ENCODE data around the gene UNC5A.
A peak's percentile ranks its signal among the peaks of the same experiment; 100 is the strongest.

Gene UNC5A

GRCh38 chr5:176802116-176802784 is 8.1 kb upstream of the UNC5A start:
- DNase-seq = no peak

DNA sequence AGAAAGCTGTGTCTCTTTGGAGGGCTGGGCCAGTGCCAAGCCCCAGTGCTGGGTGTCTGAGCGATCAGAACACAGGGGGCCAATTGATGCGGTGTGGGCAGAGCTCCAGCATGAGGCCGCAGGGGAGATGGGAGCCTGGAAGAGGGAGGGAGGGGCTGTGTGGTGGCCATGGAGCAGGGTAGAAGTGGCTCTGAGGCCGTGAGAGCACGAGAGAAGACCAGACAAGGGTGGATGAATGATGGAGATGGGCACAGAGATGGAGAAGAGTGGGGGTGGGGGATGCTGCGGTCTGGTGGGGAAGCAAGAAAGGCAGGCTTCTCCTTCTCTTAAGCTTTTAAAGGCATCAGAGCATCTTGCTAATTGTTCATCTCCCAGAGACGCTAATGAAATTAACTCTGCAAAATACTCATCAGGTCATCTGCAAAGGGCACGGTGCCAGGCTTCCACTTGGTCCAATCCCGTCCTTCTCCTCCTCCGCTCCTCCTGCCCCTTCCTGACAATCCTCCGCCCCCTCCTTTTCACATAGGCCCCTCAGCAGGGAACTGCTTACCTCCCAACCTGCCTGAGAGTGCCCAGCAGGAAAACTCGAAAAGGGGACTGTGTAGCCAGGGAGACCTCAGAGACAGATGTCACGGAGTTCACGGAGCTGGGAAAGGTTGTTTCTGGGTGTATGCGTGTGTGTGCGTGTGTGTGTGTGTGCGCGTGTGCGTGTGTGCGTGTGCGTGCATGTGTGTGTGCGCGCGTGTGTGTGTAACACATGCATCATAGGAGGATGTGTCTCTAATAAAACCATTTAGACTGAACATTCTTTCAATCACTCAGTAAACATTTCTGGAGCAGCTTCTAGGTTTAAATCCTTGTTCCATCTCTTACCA is 7.1 kb upstream of the UNC5A start:
- DNase-seq = no peak

DNA sequence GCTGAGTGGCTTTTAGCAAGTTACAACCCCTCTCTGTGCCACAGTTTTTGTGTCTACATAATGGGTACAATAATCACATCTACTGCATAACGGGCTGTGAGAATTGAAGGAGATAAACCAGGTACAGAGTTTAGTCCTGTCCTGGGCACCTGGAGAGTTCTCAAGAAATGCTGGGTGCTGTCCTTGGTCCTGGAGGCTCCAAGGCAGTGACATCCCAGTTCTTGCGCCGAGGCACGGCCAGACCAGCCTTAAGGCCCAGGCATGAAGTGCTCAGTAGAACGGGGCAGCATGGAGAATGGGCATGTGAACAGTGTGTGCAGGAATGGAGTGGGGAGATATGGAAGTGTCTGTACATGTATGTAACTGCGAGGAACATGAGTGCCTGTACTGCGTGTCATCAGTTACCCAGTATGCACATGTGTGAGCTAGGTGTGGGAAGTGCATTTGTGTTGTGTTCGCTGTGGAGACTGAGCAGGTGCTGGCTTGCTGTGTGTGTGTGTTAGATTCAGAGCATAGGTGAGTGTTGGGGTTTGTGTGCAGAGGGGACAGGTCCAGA is 6.3 kb upstream of the UNC5A start:
- DNase-seq = peak; percentile 14

DNA sequence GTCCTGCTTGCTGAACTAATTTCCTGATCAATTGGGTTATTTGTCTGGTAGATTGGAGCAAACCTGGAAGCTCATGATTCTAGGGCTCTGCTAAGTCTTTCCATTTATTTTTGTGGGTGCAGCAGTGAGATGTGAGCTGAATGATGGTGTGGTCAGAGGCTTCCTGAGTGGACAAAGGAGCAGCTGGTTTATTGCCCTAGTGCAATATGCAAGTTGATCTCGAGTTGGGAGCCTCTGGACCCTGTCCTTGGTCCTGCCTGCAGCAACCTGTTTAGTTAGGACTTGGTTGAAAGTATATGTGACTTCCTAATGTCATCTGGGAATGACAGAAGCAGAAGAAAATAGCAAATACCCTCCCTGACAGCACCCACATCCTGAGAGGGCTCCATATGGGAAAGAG is 4.2 kb upstream of the UNC5A start:
- DNase-seq = no peak

DNA sequence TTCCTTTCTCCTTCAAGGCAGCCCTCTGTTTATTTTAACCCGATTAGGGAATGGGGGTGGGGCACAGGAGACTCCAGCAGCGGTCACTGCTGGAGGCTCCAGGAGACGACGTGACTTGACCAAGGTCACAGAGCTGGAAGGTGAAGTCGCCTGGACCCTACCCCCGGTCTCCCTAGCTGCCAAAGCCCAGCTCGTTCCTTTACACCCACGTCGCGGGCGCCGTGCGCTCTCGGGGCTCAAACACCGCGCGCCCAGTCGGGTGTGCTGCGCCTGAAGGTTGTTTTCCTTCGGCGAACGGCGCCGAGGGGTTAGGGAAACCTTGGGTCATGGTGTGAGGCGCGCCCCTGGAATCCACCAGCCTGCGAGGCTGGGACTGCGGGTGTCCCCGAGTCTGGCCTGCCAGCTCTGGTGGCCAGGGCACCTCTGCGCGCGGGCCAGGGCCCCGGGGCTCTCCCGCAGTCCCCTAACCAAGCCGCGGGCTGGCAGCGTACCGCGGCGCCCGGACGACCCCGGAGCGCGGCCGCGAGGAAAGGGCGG is 747 bp upstream of the UNC5A start:
- DNase-seq = no peak

DNA sequence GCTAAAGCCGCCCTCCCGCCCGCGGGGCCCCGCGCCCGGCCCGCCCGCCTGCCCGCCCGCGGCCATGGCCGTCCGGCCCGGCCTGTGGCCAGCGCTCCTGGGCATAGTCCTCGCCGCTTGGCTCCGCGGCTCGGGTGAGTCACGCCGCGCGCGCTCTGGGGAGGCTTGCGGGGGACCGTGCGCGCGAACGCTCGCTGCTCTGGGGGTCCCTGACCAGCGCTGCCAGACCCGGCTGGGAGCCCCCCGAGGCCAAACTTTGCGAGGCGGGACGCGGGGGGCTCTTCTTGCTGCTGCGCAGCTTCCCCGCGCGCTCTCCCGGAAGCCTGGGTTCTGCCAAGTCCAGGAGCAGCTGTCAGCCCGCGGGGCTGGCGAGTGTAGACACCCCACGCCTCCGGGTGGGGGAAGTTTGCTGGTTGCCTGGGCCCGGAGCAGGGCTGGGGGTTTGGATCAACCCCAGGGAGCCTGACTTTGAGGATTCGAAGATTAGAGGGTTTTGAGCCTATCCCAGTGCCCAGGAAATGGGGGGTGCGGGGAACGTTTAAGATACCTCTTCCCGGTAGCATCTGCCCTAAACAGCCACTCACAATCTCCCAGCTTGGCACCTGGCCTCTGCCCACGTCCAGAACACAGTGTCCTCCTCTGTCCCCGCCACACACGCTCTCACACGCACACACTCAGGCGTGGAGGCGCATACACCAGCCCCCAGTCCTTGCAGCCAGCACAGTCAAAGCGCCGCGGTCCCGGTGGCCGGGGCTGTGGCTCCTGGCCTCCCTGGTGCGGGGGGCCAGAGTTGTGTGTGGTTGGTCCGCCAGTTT is 535 bp downstream of the UNC5A start:
- no peak for DNase-seq

GRCh38 chr5:176812269-176813259 is 2.2 kb downstream of the UNC5A start:
- peak; percentile 13 for DNase-seq

- no peak for DNase-seq
Observed at GRCh38 chr5:176813587-176814312, 3.4 kb downstream of the UNC5A start.

DNA sequence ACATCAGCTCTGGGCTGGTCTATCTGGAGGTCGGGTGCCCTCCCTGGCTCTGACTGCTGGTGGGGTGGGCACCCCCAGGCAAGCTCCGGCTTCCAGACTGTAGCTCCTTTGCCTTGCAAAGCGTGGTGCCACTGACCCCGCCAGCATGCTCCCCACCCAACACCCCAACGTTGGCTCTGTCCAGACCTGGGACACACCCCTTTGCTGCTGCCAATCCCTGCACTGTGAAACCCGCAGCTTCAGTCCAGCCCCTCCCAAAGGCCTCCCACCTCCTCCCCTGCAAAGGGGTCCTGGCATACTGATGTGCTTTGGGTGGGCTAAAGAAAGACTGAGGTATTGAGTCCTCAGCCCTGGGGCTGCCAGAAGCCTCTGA is 3.9 kb downstream of the UNC5A start:
- no peak for DNase-seq

- DNase-seq = no peak
Observed at GRCh38 chr5:176814836-176815438, 4.6 kb downstream of the UNC5A start.

GRCh38 chr5:176816043-176816745 is 5.8 kb downstream of the UNC5A start:
- no peak for DNase-seq

DNA sequence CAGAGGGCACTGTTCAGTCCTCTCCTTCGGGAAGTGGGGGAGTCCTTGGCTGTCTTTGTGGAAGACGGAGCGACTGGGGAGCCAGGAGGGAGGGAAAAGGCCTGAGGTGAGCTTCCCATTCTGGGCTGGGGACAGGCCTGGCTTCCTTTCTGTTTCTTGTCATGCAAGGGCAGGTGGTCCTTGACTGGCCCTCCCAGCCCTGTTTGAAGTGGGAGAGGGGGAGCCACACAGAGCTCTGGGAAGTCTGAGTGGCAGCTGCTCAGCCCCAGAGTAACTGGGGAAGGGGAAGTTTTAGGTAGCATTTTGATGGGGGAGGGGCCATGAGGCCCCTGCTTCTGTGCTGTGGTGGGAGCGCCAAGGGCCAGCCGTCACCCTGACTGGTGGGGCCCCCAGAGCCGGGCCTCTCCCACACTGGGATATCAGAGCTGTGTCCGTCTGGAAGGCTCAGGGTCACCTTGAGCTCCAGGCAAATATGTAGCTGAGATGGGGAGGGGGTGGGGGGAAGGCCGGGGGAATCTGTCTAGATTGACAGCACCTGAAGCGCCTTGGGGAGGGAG is 6.5 kb downstream of the UNC5A start:
- no peak for DNase-seq

- DNase-seq = no peak
Observed at GRCh38 chr5:176817369-176817840, 7.0 kb downstream of the UNC5A start.

- DNase-seq = peak; percentile 25
Observed at GRCh38 chr5:176817841-176818377, 7.5 kb downstream of the UNC5A start.

GRCh38 chr5:176818391-176819098 is 8.2 kb downstream of the UNC5A start:
- DNase-seq = peak; percentile 25

DNA sequence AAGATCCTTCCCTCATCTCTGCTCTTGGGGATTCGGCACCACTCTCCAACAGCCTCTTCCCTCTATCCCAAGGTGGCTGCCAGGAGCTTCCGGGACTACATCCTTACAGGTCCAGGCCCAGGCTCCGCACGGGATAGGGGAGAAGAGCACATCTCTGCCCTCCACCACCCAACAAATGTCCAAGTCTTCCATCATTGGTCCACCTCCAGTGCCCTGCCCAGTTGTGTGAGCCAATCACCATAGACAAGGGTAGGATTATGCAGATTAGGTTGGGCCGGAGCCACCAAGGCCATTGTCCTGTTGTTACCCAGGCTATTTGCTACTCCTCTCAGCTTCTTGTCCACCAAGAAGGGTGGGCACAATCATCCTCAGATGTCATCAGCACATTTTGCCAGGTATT is 9.1 kb downstream of the UNC5A start:
- no peak for DNase-seq

DNA sequence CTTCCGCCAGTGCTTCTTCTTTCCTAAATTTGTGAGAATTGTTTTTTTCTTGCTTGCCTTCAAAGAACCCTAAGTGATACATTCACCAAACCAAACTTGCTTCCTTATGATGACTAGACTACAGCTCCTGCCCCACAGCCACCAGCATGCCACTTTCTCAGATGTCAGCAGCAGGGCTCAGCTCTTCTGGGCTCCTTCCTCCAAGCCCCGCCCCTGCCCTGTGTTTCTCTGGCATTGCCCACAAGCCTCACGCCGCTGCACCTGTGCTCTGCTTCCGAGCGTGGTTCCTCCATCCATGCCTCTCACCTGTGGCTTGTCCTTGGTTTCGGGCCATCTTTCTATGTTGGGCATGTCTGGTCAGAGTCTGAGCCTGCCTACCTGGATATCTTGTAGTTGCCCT is 10.6 kb downstream of the UNC5A start:
- DNase-seq = no peak

- DNase-seq = no peak
Observed at GRCh38 chr5:176821441-176821840, 11.1 kb downstream of the UNC5A start.

All from activated CD4-positive, alpha-beta T cell treated with anti-CD3 and anti-CD28 coated beads, Interleukin-2, Interleukin-6, amounts not matched to agents 100 ng/mL and 50 ng/mL, durations not matched to agents 16 hours and 8 hours (primary cell).